A673 (cell line): ENCODE measurements around the gene SCIMP.

Source experiments
- CTCF ChIP-seq: fragments of 300-800, 200-600 bp; sonication (generic); conservative IDR thresholded peaks from 2 replicates; pipeline ENCODE4 v1.5.1; 2017; ENCODE audit warnings: low read depth, mild to moderate bottlenecking, antibody characterized with exemption, low read length, moderate library complexity, mixed read lengths
- EZH2 ChIP-seq: fragments of 200-600 bp; sonication (generic); IDR thresholded peaks from 2 replicates; pipeline ENCODE4 v1.6.1; 2017; ENCODE audit warnings: borderline replicate concordance, low read depth, mild to moderate bottlenecking, mixed read lengths, antibody characterized with exemption, low read length; ENCODE audit not compliant: poor library complexity, severe bottlenecking

- no peak for TF ChIP-seq CTCF
- TF ChIP-seq EZH2, result no peak
These were observed 23.9 kb downstream of the SCIMP start for GRCh38 chr17:5210614-5211252.
